Neural progenitor cell (in vitro differentiated cells): Measurements from ENCODE around the gene LRGUK.

Experiments
- CTCF ChIP-seq: fragments of 200-600 bp; sonication (generic); IDR thresholded peaks from 2 replicates; pipeline ENCODE4 v1.5.1; 2017; ENCODE audit warnings: antibody characterized with exemption, mild to moderate bottlenecking
- EZH2 ChIP-seq: fragments of 200-600 bp; sonication (generic); IDR thresholded peaks from 2 replicates; pipeline ENCODE4 v1.6.1; 2017; ENCODE audit warnings: antibody characterized with exemption, mild to moderate bottlenecking, moderate library complexity

DNA sequence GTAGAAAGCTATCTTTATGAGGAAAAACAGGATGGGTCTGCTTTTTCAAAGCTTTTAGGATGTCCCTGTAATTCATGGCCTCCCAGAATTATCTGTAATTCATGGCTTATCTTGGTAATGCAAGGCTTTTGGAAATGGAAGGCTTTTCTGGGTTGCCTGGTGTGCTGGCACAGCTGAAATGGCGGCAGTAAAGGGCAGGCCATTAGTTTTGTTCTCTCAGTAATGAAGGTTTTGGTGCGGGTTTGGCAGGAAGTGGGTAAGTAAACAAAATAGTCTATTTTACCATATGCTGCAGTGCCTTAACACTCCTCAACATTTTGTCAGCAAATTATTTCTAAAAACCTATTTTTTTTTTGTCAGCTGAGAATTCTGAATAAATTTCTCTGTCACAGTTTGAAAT is 69.3 kb downstream of the LRGUK start:
- TF ChIP-seq EZH2 = no peak
- TF ChIP-seq CTCF = no peak
